HepG2 (cell line): ENCODE data around the gene BSND. TPM values are rescaled to one million over a fixed set of nuclear protein-coding genes. Genes with fewer than 3 reads are reported as not detected.

Experiments
- ATAC-seq: fragments of 200-7000 bp; cut with Tn5 transposase; 3 replicates; pipeline ENCODE4 v1.9.1; 2020; ENCODE audit warnings: mild to moderate bottlenecking, moderate library complexity
- BruUV-seq: library from RNA; stranded (reverse); fragments of 400-500 nt; replicated peaks from 2 replicates; lab custom pipeline; 2021; lab: Mats Ljungman, UMichigan
- CTCF ChIA-PET: fragments of 300-600 bp; formaldehyde crosslinking; extraction: SDS; loops from one replicate; lab custom pipeline; 2021; ENCODE audit warnings: low total read pairs, inconsistent platforms, low intra/inter-chr PET ratio; lab: Yijun Ruan, JAX
- POLR2A ChIA-PET: fragments of 350-600 bp; sonication (Branson Sonifier 250); formaldehyde crosslinking; loops from one replicate; lab custom pipeline; 2020; ENCODE audit warnings: antibody characterized with exemption, inconsistent platforms; lab: Yijun Ruan, JAX
- DNase-seq: peaks from one replicate; pipeline ENCODE4 v3.0.0-alpha.2; 2015; ENCODE audit warnings: low spot score
- FAIRE-seq: peaks from 3 replicates; lab custom pipeline; 2011; peaks lifted over from hg19 to GRCh38; lab: Jason Lieb, UNC
- H2AFZ ChIP-seq: one replicate; pipeline ENCODE4 v1.6.1; 2011; ENCODE audit warnings: low read length, inconsistent platforms
- H3K27ac ChIP-seq: fragments of 300-600 bp; 3 replicates; pipeline ENCODE4 v1.8.0; 2011; ENCODE audit warnings: mixed run types, mild to moderate bottlenecking, mixed read lengths, low read length, inconsistent platforms; ENCODE audit not compliant: insufficient read depth; ENCODE audit errors: extremely low read length
- H3K27me3 ChIP-seq, 2 experiments: fragments of 200-600 bp in 1 of 2; 2 replicates in 1 of 2; 3 replicates in 1 of 2; pipeline versions ENCODE4 v1.6.0 to v1.8.0; 2011; ENCODE audit warnings: low read length in 2 of 2, mild to moderate bottlenecking in 2 of 2, moderate library complexity in 2 of 2, inconsistent platforms in 1 of 2; ENCODE audit not compliant: insufficient read depth in 2 of 2, control insufficient read depth in 1 of 2
- H3K36me3 ChIP-seq, 2 experiments: fragments of 200-600 bp in 1 of 2; replicated peaks in 1 of 2; 2 replicates in 1 of 2; 3 replicates in 1 of 2; pipeline versions ENCODE4 v1.5.1 to v1.8.0; 2011; ENCODE audit warnings: low read length in 2 of 2, inconsistent platforms in 1 of 2; ENCODE audit not compliant: insufficient read depth in 2 of 2, control insufficient read depth in 1 of 2
- H3K4me1 ChIP-seq: 2 replicates; pipeline ENCODE4 v1.5.1; 2012; ENCODE audit warnings: low read length, inconsistent platforms; ENCODE audit not compliant: insufficient read depth
- H3K4me2 ChIP-seq: 2 replicates; pipeline ENCODE4 v1.6.0; 2011; ENCODE audit warnings: low read depth, low read length, inconsistent platforms
- H3K4me3 ChIP-seq, 3 experiments: fragments of 200-600 bp in 1 of 3; sonication (generic), shearing (Covaris generic) in 1 of 3; replicated peaks in 1 of 3; 2 replicates each; pipeline ENCODE4 v1.5.1; 2011 to 2016; ENCODE audit warnings: low read length in 3 of 3, inconsistent platforms in 2 of 3, low read depth in 2 of 3, mild to moderate bottlenecking in 2 of 3, control low read depth in 1 of 3, mixed read lengths in 1 of 3; ENCODE audit not compliant: insufficient read depth in 1 of 3
- H3K79me2 ChIP-seq: one replicate; pipeline ENCODE4 v1.6.1; 2011; ENCODE audit warnings: low read length, inconsistent platforms; ENCODE audit not compliant: insufficient read depth
- H3K9ac ChIP-seq: 2 replicates; pipeline ENCODE4 v1.6.0; 2011; ENCODE audit warnings: mild to moderate bottlenecking, low read depth, low read length, inconsistent platforms; ENCODE audit not compliant: insufficient read depth
- H3K9me3 ChIP-seq: 2 replicates; pipeline ENCODE4 v1.5.1; 2012; ENCODE audit warnings: mild to moderate bottlenecking, low read length
- H4K20me1 ChIP-seq: 2 replicates; pipeline ENCODE4 v1.6.0; 2011; ENCODE audit warnings: inconsistent platforms, mild to moderate bottlenecking, low read length, moderate library complexity; ENCODE audit not compliant: insufficient read depth
- EP300 ChIP-seq, 3 experiments: sonication (generic) in 1 of 3; formaldehyde crosslinking in 1 of 3; IDR thresholded peaks; 2 replicates each; pipeline versions ENCODE4 v1.5.1 to v1.6.1; 2011 to 2020; ENCODE audit warnings: low read depth in 2 of 3, low read length in 2 of 3, borderline replicate concordance in 1 of 3, improper control_type of control experiment in 1 of 3, mild to moderate bottlenecking in 1 of 3, missing genetic modification reagents in 1 of 3, moderate library complexity in 1 of 3
- KDM5A ChIP-seq: fragments of 200-600 bp; sonication (generic); IDR thresholded peaks from 2 replicates; pipeline ENCODE4 v1.7.0; 2018; ENCODE audit warnings: antibody characterized with exemption, mild to moderate bottlenecking, low read length, borderline replicate concordance
- KMT2A ChIP-seq: sonication (generic); formaldehyde crosslinking; IDR thresholded peaks from 2 replicates; pipeline ENCODE4 v1.4.0; 2020; ENCODE audit warnings: missing genetic modification reagents
- NFYC ChIP-seq: IDR thresholded peaks from 2 replicates; pipeline ENCODE4 v1.6.1; 2016; ENCODE audit warnings: missing genetic modification reagents, missing compliant biosample characterization
- SMAD9 ChIP-seq: sonication (generic); formaldehyde crosslinking; IDR thresholded peaks from 2 replicates; pipeline ENCODE4 v1.5.1; 2020; ENCODE audit warnings: mild to moderate bottlenecking, missing genetic modification reagents
- SMC3 ChIP-seq: IDR thresholded peaks from 2 replicates; pipeline ENCODE4 v1.6.1; 2011; ENCODE audit warnings: low read length, improper control_type of control experiment
- THAP11 ChIP-seq: IDR thresholded peaks from 2 replicates; pipeline ENCODE4 v1.6.1; 2016; ENCODE audit warnings: missing biosample characterization, missing genetic modification reagents
- ZBTB4 ChIP-seq: sonication (generic); formaldehyde crosslinking; IDR thresholded peaks from 2 replicates; pipeline ENCODE4 v1.4.0; 2020; ENCODE audit warnings: missing genetic modification reagents, mild to moderate bottlenecking, borderline replicate concordance
- ZFP62 ChIP-seq: sonication (generic); formaldehyde crosslinking; IDR thresholded peaks from 2 replicates; pipeline ENCODE4 v1.4.0; 2020; ENCODE audit warnings: missing genetic modification reagents
- ZNF225 ChIP-seq: sonication (generic); formaldehyde crosslinking; IDR thresholded peaks from 2 replicates; pipeline ENCODE4 v1.4.0; 2020; ENCODE audit warnings: mild to moderate bottlenecking, missing genetic modification reagents
- WGBS: methylation state at CpG from one replicate; pipeline ENCODE4 v1.1.6; 2017; ENCODE audit warnings: low lambda C conversion rate; 5-methylcytosine and 5-hydroxymethylcytosine counted together
- in situ Hi-C: cut with HindIII; loops from 2 replicates; pipeline ENCODE4 v1.10.0; 2017; ENCODE audit warnings: low pct_unique_long_range_greater_than_20kb; ENCODE audit not compliant: extremely low pct_ligation_motif_present
- intact Hi-C: fragments of 100-400 bp; cut with micrococcal nuclease; formaldehyde crosslinking; loops from one replicate; pipeline ENCODE4 v1.10.0; 2022; ENCODE audit not compliant: unreplicated experiment
- polyA plus RNA-seq, 8 experiments: library from polyadenylated mRNA; depleted of rRNA in 3 of 8; stranded (reverse) in 7 of 8; unstranded in 1 of 8; fragments of >200 nt; fragmentation: Illumina TruSeq in 4 of 8; extraction: Trizol in 4 of 8; gene quantifications; 2 replicates each; pipeline versions ENCODE4 v1.2.1 to v1.2.3, GENCODE V29; 2011 to 2016; ENCODE audit warnings: low read depth in 4 of 8, missing spikeins in 1 of 8, mixed read lengths in 1 of 8; ENCODE audit not compliant: insufficient read depth in 1 of 8
- total RNA-seq, 5 experiments: library from RNA; depleted of rRNA; stranded (reverse); fragments of >200 nt; fragmentation: Illumina TruSeq; extraction: Trizol; gene quantifications; 2 replicates each; pipeline ENCODE4 v1.2.3, GENCODE V29; 2016; ENCODE audit warnings: low read depth in 1 of 5
- TF ChIP-seq, protein P1 (sequence below): sonication (generic); formaldehyde crosslinking; IDR thresholded peaks from 2 replicates; pipeline ENCODE4 v1.5.0; 2020; ENCODE audit warnings: mild to moderate bottlenecking, missing genetic modification reagents
- TF ChIP-seq, protein P2 (sequence below): sonication (generic); formaldehyde crosslinking; IDR thresholded peaks from 2 replicates; pipeline ENCODE4 v1.5.1; 2020; ENCODE audit warnings: missing genetic modification reagents, mild to moderate bottlenecking, borderline replicate concordance

The BSND gene
- total and polyA plus RNA-seq, 2 of the 13 experiments (the other 11 are each of a cell fraction or from before 2014, with no cell fraction given): not detected

- ChIA-PET POLR2A (no interaction called here), CTCF (no interaction called here)
- Histone ChIP-seq H3K9me3 (no peaks in the 10 kb centered on the region), H3K27ac (no peak overlapping the region), H4K20me1 (no peaks in the 10 kb centered on the region), H3K4me2 (no peak overlapping the region), H2AFZ (no peak overlapping the region), H3K79me2 (no peaks in the 10 kb centered on the region), H3K36me3 (no peaks in the 10 kb centered on the region), H3K4me1 (no peaks in the 10 kb centered on the region), H3K9ac (no peak overlapping the region), H3K4me3 (no peak overlapping the region), H3K27me3 (peaks cover 2 to 22% of the 10 kb centered on the region in 2 experiments; a peak in 2 of 5 replicates)
- TF ChIP-seq SMC3: no peak
- no peak for TF ChIP-seq ZBTB4
- TF ChIP-seq KMT2A (CRISPR knock-in tag): no peak
- no peak for TF ChIP-seq ZFP62 (CRISPR knock-in tag)
- TF ChIP-seq, protein P1, sequence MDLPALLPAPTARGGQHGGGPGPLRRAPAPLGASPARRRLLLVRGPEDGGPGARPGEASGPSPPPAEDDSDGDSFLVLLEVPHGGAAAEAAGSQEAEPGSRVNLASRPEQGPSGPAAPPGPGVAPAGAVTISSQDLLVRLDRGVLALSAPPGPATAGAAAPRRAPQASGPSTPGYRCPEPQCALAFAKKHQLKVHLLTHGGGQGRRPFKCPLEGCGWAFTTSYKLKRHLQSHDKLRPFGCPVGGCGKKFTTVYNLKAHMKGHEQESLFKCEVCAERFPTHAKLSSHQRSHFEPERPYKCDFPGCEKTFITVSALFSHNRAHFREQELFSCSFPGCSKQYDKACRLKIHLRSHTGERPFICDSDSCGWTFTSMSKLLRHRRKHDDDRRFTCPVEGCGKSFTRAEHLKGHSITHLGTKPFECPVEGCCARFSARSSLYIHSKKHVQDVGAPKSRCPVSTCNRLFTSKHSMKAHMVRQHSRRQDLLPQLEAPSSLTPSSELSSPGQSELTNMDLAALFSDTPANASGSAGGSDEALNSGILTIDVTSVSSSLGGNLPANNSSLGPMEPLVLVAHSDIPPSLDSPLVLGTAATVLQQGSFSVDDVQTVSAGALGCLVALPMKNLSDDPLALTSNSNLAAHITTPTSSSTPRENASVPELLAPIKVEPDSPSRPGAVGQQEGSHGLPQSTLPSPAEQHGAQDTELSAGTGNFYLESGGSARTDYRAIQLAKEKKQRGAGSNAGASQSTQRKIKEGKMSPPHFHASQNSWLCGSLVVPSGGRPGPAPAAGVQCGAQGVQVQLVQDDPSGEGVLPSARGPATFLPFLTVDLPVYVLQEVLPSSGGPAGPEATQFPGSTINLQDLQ (CRISPR knock-in tag): no peak
- TF ChIP-seq NFYC: no peak
- no peak for TF ChIP-seq SMAD9
- no peak for TF ChIP-seq EP300 (IDR thresholded peaks at IDR 0.05; ENCODE audit: low read depth in 2 of 2, low read length in 2 of 2)
- TF ChIP-seq EP300 (CRISPR knock-in tag; IDR thresholded peaks at IDR 0.05; ENCODE audit: borderline replicate concordance): no peak
- TF ChIP-seq THAP11 (CRISPR knock-in tag): no peak
- TF ChIP-seq KDM5A: no peak
- TF ChIP-seq, protein P2, sequence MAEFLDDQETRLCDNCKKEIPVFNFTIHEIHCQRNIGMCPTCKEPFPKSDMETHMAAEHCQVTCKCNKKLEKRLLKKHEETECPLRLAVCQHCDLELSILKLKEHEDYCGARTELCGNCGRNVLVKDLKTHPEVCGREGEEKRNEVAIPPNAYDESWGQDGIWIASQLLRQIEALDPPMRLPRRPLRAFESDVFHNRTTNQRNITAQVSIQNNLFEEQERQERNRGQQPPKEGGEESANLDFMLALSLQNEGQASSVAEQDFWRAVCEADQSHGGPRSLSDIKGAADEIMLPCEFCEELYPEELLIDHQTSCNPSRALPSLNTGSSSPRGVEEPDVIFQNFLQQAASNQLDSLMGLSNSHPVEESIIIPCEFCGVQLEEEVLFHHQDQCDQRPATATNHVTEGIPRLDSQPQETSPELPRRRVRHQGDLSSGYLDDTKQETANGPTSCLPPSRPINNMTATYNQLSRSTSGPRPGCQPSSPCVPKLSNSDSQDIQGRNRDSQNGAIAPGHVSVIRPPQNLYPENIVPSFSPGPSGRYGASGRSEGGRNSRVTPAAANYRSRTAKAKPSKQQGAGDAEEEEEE: no peak
- no peak for TF ChIP-seq ZNF225 (CRISPR knock-in tag)
- DNase-seq (no peak), ATAC-seq (no peak), FAIRE-seq (no peak)
- intact Hi-C loops: no loop called here
- 38% methylated on average over 5 of the region's 5 CpGs for WGBS
- in situ Hi-C loops: no loop called here
- no TSS peak for BruUV-seq
Measured at GRCh38 chr1:54970901-54971300, 27.8 kb upstream of the BSND start.
